Measurements from ENCODE around the gene SLC51A.

Gene SLC51A

GRCh38 chr3:196219194-196219969, 3.0 kb downstream of the SLC51A start:
- ATAC-seq (peak; percentile 89), DNase-seq (peak; percentile 39 to 60)
- Mint-ChIP-seq H3K4me3 (peak overlapping the region; percentile 77 to 79), H3K9me3 (no peaks in the 10 kb centered on the region), H3K27me3 (peaks cover 7% of the 10 kb centered on the region), H3K27ac (peak overlapping the region; percentile 63 to 84), H3K4me1 (peaks cover 32% of the 10 kb centered on the region)

GRCh38 chr3:196219970-196220311, 3.6 kb downstream of the SLC51A start:
- Mint-ChIP-seq H3K27me3 (peaks cover 7% of the 10 kb centered on the region), H3K27ac (peak overlapping the region; percentile 34 to 84), H3K4me3 (peak overlapping the region; percentile 77 to 79), H3K9me3 (no peaks in the 10 kb centered on the region), H3K4me1 (peaks cover 32% of the 10 kb centered on the region)
- ATAC-seq (no peak), DNase-seq (no peak)

GRCh38 chr3:196220587-196220986, 4.3 kb downstream of the SLC51A start:
- Mint-ChIP-seq H3K27me3 (peaks cover 14% of the 10 kb centered on the region), H3K4me1 (peaks cover 32% of the 10 kb centered on the region), H3K27ac (no peak overlapping the region), H3K4me3 (no peak overlapping the region), H3K9me3 (no peaks in the 10 kb centered on the region)
- DNase-seq (no peak), ATAC-seq (no peak)

GRCh38 chr3:196220991-196221390, 4.7 kb downstream of the SLC51A start:
- no peaks in the 10 kb centered on the region for H3K9me3 Mint-ChIP-seq
- H3K27me3 Mint-ChIP-seq: peaks cover 15% of the 10 kb centered on the region
- H3K4me1 Mint-ChIP-seq: peaks cover 32% of the 10 kb centered on the region
- no peak for DNase-seq
- H3K27ac Mint-ChIP-seq: no peak overlapping the region
- no peak for ATAC-seq
- no peak overlapping the region for H3K4me3 Mint-ChIP-seq

- DNase-seq: no peak
- no peak overlapping the region for H3K27ac Mint-ChIP-seq
- peaks cover 30% of the 10 kb centered on the region for H3K27me3 Mint-ChIP-seq
- H3K4me1 Mint-ChIP-seq: peaks cover 22% of the 10 kb centered on the region
- ATAC-seq: no peak
- H3K9me3 Mint-ChIP-seq: no peaks in the 10 kb centered on the region
- no peak overlapping the region for H3K4me3 Mint-ChIP-seq
Observed at GRCh38 chr3:196222876-196223595, 6.7 kb downstream of the SLC51A start.

DNA sequence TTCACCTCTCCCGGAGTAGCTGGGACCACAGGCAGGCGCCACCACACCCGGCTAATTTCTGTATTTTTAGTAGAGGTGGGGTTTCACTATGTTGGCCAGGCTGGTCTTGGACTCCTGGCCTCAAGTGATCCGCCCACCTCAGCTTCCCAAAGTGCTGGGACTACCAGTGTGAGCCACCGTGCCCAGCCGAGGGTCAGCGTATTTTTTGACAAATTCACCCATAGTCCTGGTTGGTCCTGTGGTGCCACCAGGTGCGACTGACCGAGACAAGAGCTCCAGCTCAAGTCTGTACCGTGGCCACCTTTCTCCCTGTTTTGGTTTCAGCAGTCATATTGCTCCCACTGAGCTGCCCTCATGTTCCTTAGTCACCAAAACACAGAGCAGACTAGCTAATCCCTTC, 8.8 kb downstream of the SLC51A start:
- Mint-ChIP-seq H3K27ac (no peak overlapping the region), H3K27me3 (peaks cover 32% of the 10 kb centered on the region), H3K4me1 (peaks cover 2% of the 10 kb centered on the region), H3K9me3 (no peaks in the 10 kb centered on the region), H3K4me3 (no peak overlapping the region)
- no peak for ATAC-seq
- DNase-seq: no peak

GRCh38 chr3:196225763-196226364, 9.5 kb downstream of the SLC51A start:
- Mint-ChIP-seq H3K4me1 (no peaks in the 10 kb centered on the region), H3K27ac (peak overlapping the region in 1 of 2 donors; percentile 27), H3K9me3 (no peaks in the 10 kb centered on the region), H3K4me3 (no peak overlapping the region), H3K27me3 (peaks cover 32% of the 10 kb centered on the region)
- ATAC-seq: no peak
- no peak for DNase-seq

GRCh38 chr3:196227121-196227561, 10.8 kb downstream of the SLC51A start:
- H3K27me3 Mint-ChIP-seq: peaks cover 32% of the 10 kb centered on the region
- no peak overlapping the region for H3K27ac Mint-ChIP-seq
- H3K9me3 Mint-ChIP-seq: no peaks in the 10 kb centered on the region
- peaks cover under 1% of the 10 kb centered on the region for H3K4me1 Mint-ChIP-seq
- DNase-seq: no peak
- no peak overlapping the region for H3K4me3 Mint-ChIP-seq
- no peak for ATAC-seq

DNA sequence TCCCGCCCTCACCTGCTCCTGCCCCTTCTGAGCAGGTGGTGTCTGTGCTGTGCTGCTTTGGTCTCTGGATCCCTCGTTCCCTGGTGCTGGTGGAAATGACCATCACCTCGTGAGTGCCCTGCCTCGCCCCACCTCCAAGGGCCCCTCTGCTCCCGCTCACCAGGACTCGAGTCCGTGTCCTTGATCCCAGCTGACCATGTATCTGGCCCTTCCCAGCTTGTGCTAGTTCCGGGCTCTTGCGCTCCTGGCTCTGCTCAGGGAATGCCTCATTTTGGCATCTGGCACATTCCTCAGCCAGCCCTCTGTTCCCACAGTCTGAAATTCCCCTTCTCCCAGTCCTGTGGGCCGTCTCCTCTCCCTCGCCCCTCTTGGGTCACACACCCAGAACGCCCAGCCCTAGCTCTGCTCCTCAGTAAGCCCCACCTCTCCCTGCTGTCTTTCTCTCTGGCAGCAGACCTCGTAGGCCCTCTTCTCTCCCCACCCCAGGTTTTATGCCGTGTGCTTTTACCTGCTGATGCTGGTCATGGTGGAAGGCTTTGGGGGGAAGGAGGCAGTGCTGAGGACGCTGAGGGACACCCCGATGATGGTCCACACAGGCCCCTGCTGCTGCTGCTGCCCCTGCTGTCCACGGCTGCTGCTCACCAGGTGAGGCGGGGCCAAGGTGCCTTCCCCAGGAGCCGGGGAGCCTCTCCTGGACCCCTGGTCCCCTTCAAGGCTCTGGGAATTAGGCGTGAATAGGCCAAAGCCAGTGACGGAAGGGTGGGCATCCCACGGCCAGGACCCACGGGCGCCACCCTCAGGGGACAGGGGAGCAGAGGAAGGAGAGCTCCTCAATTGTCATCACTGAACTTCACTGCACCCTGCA, 11.5 kb downstream of the SLC51A start:
- peaks cover 8% of the 10 kb centered on the region for H3K4me1 Mint-ChIP-seq
- H3K9me3 Mint-ChIP-seq: no peaks in the 10 kb centered on the region
- H3K4me3 Mint-ChIP-seq: no peak overlapping the region
- peak; percentile 11 for ATAC-seq
- peaks cover 32% of the 10 kb centered on the region for H3K27me3 Mint-ChIP-seq
- DNase-seq: no peak
- H3K27ac Mint-ChIP-seq: peak overlapping the region in 1 of 2 donors; percentile 38

- Mint-ChIP-seq H3K27ac (no peak overlapping the region), H3K4me3 (no peak overlapping the region), H3K27me3 (peaks cover 9% of the 10 kb centered on the region), H3K9me3 (no peaks in the 10 kb centered on the region), H3K4me1 (peaks cover 28% of the 10 kb centered on the region)
- peak; percentile 69 for ATAC-seq
- no peak for DNase-seq
Observed at GRCh38 chr3:196232154-196232881, 16.0 kb downstream of the SLC51A start.

GRCh38 chr3:196232882-196233251, 16.5 kb downstream of the SLC51A start:
- peak; percentile 62 for ATAC-seq

GRCh38 chr3:196235452-196236122, 19.3 kb downstream of the SLC51A start:
- no peaks in the 10 kb centered on the region for H3K9me3 Mint-ChIP-seq
- ATAC-seq: peak; percentile 58
- peak overlapping the region; percentile 20 to 44 for H3K27ac Mint-ChIP-seq
- H3K27me3 Mint-ChIP-seq: no peaks in the 10 kb centered on the region
- peaks cover 32% of the 10 kb centered on the region for H3K4me1 Mint-ChIP-seq
- H3K4me3 Mint-ChIP-seq: no peak overlapping the region
- no peak for DNase-seq

More at GRCh38 chr3:196232882-196233251, 16.5 kb downstream of the SLC51A start:
- peaks cover 32% of the 10 kb centered on the region for H3K4me1 Mint-ChIP-seq
- H3K4me3 Mint-ChIP-seq: no peak overlapping the region
- peaks cover 4% of the 10 kb centered on the region for H3K27me3 Mint-ChIP-seq
- no peaks in the 10 kb centered on the region for H3K9me3 Mint-ChIP-seq
- DNase-seq: no peak
- H3K27ac Mint-ChIP-seq: no peak overlapping the region

DNA sequence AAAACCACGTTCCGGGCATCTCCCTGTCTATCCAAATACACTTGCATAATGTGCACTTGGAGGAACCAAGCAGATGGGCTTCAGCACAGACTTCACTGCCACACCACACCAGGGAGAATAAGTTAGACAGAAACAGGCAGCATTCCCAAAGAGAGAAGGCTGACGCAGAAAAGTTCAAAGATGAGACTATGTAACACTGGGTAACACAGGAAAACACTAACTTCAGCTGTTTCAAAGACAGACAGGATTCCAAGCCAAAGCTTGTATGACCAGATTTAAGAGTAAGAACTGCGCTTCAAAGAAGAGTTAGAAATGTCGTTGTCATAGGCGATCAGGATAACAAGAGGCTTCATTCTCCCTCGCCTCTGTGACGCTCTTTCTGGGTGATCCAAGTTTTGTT, 19.9 kb downstream of the SLC51A start:
- Mint-ChIP-seq H3K4me1 (peaks cover 32% of the 10 kb centered on the region), H3K27ac (peak overlapping the region in 1 of 2 donors; percentile 60), H3K4me3 (no peak overlapping the region), H3K9me3 (no peaks in the 10 kb centered on the region), H3K27me3 (no peaks in the 10 kb centered on the region)
- ATAC-seq (no peak), DNase-seq (no peak)

- peaks cover 30% of the 10 kb centered on the region for H3K4me1 Mint-ChIP-seq
- peak; percentile 49 for ATAC-seq
- no peak overlapping the region for H3K4me3 Mint-ChIP-seq
- H3K9me3 Mint-ChIP-seq: no peaks in the 10 kb centered on the region
- no peak overlapping the region for H3K27ac Mint-ChIP-seq
- no peaks in the 10 kb centered on the region for H3K27me3 Mint-ChIP-seq
- DNase-seq: no peak
Observed at GRCh38 chr3:196237203-196237602, 20.9 kb downstream of the SLC51A start.

Measured in stimulated activated naive CD8-positive, alpha-beta T cell treated with anti-CD3 and anti-CD28 coated beads, Interleukin-15, amount 100 ng/mL, for 72 hours (primary cell).